DMS 273 (cell line): ENCODE data around the gene POMT1.

Experiments
- DNase-seq: peaks from one replicate; lab custom pipeline; 2025; ENCODE audit not compliant: unreplicated experiment; lab: John Stamatoyannopoulos, UW

POMT1 gene

DNA sequence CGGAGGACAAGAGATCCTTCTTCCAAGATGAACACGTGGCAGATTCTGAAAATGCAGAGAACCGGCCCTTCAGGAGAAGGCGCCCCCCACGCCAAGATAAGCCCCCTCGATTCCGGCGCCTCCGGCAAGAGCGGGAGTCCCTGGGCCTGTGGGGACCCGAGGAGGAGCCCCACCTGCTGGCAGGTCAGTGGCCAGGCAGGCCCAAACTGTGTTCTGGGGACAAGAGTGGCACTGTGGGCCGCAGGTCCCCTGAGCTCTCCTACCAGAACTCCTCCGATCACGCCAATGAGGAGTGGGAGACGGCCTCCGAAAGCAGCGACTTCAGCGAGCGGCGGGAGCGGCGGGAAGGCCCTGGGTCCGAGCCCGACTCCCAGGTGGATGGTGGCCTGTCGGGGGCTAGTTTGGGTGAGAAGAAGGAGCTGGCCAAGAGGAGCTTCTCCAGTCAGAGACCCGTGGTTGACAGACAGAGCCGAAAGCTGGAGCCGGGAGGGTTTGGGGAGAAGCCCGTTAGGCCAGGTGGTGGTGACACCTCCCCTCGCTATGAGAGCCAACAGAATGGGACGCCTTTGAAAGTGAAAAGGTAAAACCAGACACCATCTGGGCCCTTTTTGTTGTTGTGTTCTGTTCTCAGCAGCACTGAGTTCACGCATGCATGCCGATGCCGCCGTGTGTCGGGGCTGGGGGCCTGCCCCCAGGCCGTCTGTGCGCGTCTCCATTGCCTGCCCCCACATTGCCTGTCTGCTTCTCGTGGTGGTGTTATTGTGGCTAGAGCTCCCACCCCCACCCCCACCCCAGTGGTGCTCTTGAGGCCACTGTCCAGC, 26.6 kb upstream of the POMT1 start:
- no peak for DNase-seq

DNA sequence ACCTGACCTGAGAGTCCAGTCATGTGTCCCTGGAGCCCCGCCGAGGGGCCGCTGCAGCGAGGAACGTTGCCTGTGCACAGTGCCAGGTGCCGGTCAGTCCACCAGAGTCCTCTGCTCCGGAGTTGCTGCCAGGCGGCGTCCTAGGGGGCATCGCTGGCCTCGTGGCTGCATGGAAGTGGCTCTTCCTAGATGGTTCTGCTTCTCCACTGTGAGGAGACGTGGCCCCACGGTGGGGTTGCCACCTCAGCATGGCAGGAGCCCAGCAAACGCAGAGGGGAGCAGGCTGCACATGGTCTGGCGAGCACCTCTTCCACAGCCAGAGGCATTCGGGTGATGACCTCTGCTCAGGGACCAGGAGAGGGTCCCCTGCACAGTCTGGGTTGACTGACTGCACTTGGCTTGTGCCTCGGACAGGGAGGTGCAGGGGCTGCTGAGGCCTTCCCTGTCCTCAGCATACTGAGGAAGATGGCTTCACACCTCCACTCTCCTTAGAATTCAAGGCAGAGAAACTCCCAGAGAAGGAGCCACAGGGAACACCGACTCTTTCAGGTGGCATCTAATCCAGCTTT, 25.9 kb upstream of the POMT1 start:
- DNase-seq: no peak

DNA sequence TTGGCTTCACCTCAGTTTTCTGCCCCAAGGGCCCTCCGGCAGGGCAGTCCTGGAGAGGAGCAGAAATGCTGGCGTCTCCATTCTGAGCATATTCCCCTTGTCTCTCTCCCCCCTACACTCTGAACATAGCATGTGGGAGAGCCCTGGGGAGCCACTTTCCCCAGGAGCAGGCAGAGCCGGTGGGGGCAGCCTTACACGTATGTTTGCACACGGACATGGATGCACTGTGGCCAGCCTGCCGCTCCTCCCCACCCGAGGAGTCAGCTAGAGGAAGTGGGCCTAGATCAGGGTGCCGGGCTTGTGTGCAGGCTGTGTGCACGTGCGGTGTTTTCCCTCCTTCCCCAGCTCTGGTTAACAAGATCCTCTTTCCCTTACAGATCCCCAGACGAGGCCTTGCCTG, 25.4 kb upstream of the POMT1 start:
- no peak for DNase-seq

DNA sequence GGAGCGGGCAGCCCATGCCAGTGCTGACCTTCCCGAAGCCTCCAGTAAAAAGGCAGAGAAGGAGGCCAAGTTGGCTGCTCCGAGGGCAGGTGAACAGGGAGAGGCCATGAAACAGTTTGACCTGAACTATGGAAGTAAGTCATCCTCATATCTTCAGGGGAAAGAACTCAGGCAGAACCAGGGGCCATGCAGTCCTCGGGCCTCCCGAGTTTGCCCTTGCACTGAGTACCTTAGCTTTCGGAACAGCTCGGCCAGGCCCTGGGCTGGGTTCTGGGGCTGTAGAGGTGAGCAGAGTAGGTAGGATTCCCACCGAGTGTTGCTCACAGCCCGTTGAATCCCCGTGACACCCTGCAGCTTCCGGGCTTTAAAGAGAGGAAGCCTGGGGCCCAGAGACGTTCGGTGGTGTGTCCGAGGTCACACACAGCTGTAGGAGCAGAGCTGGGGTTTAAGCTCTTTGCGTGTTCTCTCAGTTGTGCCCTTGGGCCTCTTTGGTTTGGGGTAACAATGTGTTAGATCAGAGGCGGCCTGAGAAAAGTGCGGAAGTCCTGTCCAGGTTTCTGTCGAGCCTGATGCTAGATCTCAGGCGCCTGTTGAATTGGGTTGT, 24.8 kb upstream of the POMT1 start:
- no peak for DNase-seq

DNA sequence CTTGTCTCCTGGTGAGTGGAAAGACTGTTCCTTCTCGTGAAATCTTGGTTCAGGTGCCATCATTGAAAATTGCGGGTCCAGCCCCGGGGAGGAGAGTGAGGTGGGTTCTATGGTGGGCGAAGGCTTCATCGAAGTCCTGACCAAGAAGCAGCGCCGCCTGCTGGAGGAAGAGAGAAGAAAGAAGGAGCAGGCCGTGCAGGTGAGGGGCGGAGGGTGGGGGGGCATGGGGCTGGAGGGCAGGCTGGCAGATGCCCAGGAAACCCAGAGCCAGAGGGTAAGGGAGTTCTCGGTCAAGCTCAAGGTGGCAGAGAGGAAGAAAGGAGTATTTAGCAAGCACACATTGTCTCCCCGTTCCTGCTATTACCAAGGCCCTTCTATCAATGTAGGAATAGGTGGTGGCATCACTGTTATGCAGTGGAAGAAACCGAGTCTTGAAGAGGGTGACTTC, 24.3 kb upstream of the POMT1 start:
- peak; percentile 69 for DNase-seq

DNA sequence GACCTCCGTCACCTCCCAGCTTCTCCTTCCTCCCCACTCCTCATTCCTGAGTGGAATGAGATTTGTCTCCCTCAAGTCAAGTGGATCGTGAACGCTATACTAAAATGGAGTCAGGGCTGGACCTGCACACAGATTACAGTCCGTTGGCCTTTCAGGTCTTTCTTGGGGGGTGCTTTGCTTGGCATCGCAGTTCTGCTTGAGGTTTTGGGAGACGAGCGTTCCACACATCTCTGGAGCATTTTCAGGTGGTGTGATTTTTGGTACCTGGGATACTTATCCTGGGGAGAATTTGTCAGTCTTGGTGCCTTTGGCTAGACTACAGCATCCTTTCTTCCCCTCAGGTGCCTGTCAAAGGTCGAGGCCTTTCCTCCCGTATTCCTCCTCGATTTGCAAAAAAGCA, 23.8 kb upstream of the POMT1 start:
- no peak for DNase-seq

DNA sequence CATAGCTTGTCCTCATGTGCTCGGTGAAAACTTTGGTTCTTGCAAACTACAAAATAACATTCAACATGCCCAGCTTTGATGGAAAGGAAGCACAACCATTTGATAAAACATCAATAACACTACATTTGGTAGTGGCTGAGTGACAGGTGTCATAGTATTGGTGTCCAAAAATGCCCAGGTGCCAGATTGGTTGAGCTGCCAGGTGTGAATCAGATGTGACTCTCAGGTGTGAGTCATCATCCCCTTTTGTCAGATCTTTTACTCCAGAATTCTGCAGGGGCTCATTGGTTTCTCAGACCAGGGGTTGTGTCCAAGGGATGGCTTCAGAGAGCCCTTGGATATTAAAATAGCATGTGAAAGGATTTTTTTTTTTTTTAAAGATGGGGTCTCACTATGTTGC, 22.5 kb upstream of the POMT1 start:
- DNase-seq: no peak

DNA sequence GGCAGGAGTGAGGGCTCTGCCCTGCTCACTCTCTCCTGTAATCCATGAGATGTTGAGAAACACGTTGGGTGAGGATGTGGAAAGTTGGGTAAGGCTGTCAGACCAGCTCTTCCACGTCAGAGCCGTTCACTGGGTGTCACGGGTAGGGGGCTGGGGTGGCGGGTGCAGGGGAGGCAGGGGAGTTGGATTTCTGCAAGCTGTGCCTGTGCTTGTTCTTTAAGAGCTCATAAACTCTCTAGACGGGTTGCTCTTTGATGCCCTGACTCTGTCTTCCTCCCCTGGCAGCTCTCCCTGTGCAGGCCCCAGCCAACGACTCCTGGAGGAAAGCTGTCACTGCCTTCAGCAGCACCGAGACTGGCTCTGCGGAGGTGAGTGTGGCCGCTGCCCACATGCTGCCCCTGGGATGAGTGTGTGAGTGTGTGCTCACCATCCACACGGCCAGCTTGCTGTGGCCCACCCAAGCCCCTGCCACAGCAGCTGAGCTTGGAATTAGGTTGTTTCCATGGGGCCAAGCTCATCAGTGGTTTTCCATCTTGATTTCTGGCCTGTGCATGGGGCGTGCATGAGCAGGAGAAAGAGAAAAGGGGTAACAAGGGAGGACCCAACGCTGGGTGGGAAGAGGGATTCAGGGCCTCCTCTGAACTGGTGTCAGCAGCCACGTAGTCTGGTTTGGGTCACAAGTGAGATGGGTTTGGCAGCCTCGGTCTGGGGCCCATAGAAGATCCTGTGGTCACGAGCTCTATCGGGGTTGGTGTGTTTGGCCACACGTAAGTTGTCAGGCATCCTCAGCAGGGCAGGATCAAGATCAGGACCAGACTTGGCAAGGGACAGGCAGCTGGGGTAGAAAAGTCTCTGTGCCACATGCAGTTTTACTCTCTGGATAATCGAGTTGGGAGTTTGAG, 21.0 kb upstream of the POMT1 start:
- DNase-seq: no peak

DNA sequence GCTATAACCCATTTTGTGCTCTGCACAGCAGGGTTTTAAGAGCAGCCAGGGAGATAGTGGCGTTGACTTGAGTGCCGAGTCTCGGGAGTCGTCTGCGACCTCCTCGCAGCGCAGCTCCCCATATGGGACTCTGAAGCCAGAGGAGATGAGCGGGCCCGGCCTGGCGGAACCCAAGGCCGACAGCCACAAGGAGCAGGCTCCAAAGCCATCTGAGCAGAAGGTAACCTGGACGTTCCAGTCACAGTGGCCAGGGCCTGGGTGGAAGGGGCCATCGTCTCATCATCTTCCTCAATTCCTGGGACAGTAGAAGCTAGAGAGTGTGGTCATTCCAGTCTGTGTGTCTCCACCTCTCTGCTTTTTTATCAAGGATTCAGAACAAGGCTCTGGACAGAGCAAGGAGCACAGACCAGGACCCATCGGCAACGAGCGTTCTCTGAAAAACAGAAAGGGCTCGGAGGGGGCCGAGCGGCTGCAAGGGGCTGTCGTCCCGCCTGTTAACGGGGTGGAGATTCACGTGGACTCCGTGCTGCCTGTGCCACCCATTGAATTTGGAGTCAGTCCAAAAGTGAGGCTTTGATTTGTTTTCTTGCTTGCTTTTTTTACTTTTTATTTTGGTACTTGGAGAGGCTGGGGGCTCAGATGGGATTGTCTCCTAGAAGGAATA, 20.2 kb upstream of the POMT1 start:
- DNase-seq: no peak

DNA sequence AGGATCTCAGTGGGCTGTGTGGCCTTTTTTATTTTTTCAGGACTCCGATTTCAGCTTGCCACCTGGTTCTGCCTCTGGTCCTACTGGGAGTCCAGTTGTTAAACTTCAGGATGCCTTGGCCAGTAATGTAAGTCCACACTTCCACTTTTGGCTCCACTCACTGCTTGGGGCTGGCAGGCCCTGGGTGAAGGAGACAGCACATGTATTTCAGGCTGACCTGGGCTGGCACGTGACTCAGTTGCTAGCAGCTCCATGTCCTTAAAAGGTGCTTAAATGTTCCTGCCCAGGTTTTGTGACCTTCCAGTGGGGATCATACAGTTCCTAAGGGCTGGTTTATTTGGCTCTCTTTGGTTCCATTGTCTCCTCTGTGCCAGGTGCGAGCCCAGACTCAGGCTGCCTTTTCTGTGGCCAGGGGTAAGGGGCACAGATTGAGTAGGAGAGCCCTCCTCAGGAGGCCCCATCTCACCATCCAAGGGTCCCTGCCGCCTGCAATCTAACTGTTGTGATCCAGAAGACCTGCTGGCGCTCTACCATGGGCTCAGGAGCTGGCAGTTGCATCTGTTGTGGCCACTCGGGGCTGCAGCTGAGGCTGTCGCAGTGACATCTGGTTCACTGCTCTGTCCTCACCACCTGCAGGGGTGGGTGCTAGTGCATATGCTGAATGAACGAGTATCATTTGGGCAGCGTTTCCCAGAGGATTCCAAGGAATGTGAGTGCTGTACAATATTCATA, 19.2 kb upstream of the POMT1 start:
- peak; percentile 33 for DNase-seq

DNA sequence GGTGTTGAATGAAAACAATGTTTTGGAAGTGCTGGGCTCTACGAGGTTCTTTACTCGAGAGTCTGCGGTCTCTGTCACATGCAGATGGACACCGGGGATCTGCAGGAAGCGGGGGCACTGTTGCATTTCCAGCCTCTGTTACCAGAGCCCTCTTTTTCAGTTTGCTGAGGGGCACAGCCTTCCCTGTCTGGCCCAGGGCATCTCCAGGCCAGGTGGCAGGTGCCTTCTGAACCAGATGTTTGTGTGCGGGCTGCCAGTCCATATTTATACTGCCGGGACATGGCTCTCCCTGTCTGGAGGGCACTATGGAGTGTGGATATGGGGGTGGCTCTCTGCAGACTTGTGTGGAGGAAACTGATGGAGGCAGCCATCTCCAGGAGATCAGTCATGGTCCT, 18.7 kb upstream of the POMT1 start:
- DNase-seq: no peak

DNA sequence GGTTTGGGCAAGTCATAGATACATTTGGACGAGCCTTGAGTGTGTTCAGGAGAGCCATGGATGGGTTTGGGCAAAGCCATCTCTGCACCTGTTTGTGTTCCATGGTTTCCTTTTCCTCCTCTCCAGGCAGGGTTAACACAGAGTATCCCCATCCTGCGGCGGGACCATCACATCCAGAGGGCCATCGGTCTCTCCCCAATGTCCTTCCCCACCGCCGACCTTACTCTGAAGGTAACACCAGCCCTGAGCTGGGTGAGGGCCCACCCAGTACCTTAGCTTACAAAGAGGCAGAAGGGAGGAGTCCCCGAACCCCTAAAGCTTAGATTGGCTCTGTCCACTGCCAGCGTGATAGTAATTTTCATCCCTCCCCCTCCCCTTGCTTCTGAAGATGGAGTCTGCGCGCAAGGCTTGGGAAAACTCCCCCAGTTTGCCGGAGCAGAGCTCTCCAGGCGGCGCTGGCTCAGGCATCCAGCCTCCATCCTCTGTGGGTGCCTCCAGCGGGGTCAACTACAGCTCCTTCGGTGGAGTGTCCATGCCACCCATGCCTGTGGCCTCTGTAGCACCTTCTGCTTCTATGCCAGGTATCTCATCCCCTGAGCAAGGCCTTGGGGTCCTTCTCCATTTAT, 18.0 kb upstream of the POMT1 start:
- DNase-seq: no peak

DNA sequence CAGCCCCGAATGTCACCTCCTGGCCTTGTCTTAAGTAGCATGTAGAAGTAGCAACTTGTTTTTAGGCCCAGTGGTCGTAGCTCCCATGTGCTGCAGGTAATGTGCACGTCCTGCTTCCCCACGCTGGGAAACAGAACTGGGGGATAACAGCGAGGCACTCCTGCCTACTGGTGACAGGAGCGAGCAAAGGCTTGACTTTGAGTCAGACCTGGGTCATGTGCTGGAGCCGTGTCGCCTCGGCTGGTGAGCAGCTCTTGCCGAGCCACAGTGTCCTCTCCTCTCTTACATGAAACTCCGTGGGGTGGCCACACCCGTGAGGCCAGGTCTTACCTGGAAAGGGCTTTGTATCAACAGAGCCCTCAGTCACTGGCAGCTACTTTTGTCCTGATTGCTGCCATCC, 17.5 kb upstream of the POMT1 start:
- DNase-seq: no peak

DNA sequence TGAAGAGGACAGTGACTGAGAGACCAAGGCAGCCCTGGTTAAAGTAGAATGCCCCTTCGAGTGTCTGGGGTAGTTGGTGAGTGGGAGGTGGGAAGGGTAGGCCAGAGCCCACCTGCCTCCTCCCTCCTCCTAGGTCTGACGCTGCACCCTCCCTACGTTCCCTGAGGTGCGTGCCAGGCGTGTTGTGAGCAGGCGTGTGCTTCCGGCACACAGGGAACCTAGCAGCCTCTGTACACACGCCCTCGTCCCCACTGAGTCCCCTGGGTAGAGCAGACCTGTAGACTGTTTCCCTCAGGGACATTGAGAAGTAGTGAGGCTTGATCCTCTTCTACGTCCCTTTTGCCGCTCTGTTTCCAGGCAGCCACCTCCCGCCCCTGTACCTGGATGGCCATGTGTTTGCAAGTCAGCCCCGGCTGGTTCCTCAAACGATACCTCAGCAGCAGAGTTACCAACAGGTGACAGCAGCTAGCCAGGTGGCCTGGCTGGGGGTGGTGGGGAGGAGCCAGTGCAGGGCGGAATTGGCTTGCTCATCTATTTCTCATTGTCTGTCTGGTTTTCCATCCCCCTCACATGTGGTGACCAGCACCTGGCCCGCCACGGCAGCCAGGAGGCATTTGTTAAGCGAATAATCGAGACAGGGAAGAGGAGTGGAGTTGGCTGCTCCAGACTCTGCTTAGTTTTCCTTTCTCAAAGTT, 16.8 kb upstream of the POMT1 start:
- DNase-seq: no peak

DNA sequence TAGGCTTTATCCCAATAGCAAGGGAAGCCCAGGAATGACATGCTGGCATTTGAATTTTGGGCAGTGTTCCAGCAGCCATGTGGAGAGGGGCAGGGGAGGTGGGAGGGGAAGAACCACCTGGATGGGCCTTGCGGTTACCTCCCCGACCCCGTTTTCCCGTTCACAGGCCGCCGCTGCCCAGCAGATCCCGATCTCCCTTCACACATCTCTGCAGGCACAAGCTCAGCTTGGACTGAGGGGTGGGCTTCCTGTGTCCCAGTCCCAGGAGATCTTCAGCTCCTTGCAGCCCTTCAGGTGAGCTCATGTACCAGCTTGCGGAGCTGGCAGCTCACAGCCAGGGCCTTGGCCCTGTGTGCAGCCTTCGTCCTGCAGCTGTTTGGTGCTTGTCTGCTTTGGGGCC, 15.7 kb upstream of the POMT1 start:
- DNase-seq: peak; percentile 37

DNA sequence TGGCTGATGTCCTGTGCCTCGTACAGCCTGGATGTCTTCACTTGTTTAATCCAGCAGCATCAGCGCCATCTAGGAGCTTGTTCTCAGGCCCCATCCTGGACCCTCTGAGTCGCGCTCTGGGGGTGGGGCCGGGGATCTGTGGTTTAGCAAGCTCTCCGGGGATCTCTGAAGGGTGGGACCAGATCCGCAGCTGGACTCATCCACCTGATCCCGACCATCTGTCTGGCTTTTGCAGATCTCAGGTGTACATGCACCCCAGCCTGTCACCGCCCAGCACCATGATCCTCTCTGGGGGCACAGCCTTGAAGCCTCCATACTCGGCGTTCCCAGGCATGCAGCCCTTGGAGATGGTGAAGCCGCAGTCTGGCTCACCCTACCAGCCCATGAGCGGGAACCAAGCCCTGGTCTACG, 15.1 kb upstream of the POMT1 start:
- no peak for DNase-seq

DNA sequence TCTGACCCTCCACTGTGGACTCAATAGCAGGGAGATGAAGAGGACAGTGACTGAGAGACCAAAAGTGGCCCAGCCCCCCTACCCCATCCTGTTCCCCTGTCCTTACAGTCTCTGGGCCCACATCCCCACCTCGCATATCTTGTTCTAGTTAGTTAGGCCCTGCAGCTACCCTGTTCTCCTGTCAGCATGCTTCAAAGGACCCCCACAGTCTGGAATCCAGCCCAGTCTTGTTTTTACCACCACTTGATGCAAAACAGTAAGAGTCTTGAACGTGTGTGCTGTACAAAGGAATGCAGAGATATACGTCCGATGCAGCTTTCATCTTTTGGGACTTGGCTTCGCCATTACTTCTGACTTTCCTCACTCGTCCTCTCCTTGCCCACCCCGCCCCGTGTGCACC, 12.2 kb upstream of the POMT1 start:
- DNase-seq: no peak

DNA sequence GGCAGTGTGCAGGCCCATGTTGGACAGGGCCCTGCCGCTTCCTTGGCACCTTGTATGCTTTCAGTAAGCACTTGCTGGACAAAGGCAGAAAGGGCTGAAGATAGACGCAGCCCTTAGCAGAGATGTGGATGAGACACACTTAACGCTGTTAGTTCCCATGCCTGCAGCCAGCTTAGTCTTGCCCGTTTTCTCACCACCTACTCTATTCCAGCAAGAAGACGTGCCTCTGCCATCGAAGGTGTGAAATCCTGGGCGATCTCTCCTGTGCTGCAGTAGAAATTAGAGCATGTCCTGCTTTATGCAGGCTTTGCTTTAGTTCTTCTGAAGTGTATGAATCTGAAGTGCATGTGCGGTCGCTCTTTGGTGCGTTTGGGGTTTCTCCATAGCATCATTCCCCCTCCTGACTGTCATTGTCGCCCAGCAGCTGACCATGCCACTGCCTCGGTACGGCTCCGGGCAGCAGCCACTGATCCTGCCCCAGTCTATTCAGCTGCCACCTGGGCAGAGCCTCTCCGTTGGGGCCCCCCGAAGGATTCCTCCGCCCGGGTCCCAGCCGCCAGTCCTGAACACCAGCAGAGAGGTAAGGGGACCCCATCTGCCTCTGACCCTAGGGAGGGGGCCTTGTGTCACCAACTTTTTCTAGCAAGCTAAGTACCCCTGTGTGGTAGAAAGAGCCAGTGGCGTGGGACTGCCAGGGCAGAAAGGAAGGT, 11.6 kb upstream of the POMT1 start:
- DNase-seq: no peak

DNA sequence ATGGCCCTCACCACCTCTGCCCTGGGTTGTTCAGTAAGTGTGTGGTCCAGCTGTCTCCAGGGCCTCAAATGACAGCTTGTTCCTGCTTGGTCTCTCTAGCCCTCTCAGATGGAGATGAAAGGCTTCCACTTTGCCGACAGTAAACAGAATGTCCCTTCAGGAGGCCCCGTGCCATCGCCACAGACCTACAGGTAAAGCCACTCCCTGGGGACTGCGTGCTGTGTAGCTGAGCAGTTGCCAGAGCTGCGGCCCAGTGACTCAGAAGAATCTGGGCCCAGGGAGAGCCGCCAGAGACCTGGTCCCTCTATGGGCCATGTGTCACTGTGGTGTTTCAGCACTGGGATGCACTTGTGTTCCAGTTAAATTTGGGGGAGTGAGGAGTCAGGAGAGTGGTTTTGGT, 10.6 kb upstream of the POMT1 start:
- no peak for DNase-seq
